ENCODE measurements around the gene MLIP. TPM values are rescaled to one million over a fixed set of nuclear protein-coding genes. Genes with fewer than 3 reads are reported as not detected.
"Not testable (repeated sequence)": the region's sequence is repeated elsewhere in the genome, so short reads cannot be mapped to it uniquely, and the experiment has no call there.

MLIP gene
- total RNA-seq, 2 experiments from 2014 or later, result not detected

DNA sequence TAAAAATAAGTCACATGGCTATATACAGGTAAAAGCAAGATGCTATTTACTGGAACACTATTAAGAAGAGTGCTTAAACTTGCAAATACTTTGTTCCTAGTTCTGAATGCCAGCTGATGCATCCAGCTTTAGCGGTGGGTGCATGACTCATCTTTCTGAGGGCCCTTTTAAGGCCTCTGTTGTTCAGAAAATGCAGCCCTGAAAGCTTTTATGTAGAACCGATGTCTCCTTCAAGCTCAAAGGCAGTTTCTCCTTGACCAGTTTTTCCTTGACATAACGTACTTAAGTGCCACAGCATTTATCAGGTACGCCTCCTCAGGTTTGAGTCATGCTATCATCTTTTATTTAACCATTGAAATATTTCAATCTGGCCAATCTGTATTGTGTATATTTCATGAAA, 82.8 kb downstream of the MLIP start:
- H3K27me3 Mint-ChIP-seq, result no peaks in the 10 kb centered on the region

DNA sequence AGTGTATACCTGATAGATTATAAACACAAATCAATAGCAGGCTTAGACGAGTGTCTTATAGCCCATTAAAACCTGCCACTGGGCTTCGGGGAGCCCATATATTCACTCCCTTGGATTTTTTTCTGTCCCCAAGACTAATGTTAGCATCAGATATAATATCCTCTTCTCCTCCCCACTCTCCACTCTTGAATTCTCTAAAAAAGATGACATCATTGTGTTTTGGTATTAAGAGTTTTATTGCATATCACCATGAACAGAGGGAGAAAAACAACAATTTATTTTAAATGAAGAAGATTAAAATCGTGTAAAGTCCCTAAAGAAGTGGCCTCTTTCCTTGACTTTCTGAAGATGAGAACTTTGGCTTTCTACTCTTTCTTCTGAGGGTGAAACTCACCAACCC, 84.4 kb downstream of the MLIP start:
- Mint-ChIP-seq H3K27ac (no peak overlapping the region), H3K4me1 (ENCODE audit: low read depth) (no peaks in the 10 kb centered on the region), H3K9me3 (no peaks in the 10 kb centered on the region), H3K27me3 (no peaks in the 10 kb centered on the region), H3K4me3 (no peak overlapping the region), H3K36me3 (ENCODE audit: low read depth) (no peaks in the 10 kb centered on the region)
- TF ChIP-seq, protein P1, sequence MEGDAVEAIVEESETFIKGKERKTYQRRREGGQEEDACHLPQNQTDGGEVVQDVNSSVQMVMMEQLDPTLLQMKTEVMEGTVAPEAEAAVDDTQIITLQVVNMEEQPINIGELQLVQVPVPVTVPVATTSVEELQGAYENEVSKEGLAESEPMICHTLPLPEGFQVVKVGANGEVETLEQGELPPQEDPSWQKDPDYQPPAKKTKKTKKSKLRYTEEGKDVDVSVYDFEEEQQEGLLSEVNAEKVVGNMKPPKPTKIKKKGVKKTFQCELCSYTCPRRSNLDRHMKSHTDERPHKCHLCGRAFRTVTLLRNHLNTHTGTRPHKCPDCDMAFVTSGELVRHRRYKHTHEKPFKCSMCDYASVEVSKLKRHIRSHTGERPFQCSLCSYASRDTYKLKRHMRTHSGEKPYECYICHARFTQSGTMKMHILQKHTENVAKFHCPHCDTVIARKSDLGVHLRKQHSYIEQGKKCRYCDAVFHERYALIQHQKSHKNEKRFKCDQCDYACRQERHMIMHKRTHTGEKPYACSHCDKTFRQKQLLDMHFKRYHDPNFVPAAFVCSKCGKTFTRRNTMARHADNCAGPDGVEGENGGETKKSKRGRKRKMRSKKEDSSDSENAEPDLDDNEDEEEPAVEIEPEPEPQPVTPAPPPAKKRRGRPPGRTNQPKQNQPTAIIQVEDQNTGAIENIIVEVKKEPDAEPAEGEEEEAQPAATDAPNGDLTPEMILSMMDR (IDR thresholded peaks at IDR 0.05), result no peak
- DNase-seq, result no peak
- no peak for ATAC-seq
- ChIA-PET POLR2A (no interaction called here), CTCF (no interaction called here)
- intact Hi-C loops (cut with micrococcal nuclease), result no loop called here

More for the DNA sequence above, 82.8 kb downstream of the MLIP start:
- TF ChIP-seq, protein P1 (IDR thresholded peaks at IDR 0.05), result no peak
- H3K4me3 Mint-ChIP-seq, result no peak overlapping the region
- POLR2A ChIA-PET, result no interaction called here
- no peaks in the 10 kb centered on the region for H3K9me3 Mint-ChIP-seq
- CTCF ChIA-PET, result no interaction called here
- ATAC-seq, result no peak
- H3K36me3 Mint-ChIP-seq (ENCODE audit: low read depth), result no peaks in the 10 kb centered on the region
- intact Hi-C loops (cut with micrococcal nuclease), result no loop called here
- no peak for DNase-seq
- H3K27ac Mint-ChIP-seq, result no peak overlapping the region
- no peaks in the 10 kb centered on the region for H3K4me1 Mint-ChIP-seq (ENCODE audit: low read depth)

DNA sequence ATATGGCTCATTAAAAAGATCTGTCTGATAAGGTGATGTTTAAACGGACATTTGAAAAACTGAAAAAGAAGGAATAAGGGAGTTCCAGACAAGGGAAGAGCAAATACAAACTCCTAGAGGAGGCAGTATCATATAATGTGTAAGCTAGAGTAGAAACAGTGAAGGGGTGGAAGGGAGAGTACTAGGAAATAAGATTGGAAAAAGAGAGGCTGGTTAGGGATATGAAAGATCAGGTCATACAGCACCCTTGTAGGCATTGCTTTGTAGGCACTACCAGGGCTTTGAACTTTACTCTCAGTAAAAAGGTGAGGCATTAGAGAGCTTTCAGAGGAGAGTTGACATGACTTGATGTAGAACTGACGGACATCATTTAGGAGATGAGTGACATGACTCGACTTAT, 85.7 kb downstream of the MLIP start:
- no peak overlapping the region for H3K27ac Mint-ChIP-seq
- H3K27me3 Mint-ChIP-seq, result no peaks in the 10 kb centered on the region
- ChIA-PET POLR2A (no interaction called here), CTCF (no interaction called here)
- ATAC-seq (no peak), DNase-seq (no peak)
- intact Hi-C loops (cut with micrococcal nuclease), result no loop called here
- H3K9me3 Mint-ChIP-seq, result no peaks in the 10 kb centered on the region
- no peaks in the 10 kb centered on the region for H3K36me3 Mint-ChIP-seq (ENCODE audit: low read depth)
- H3K4me3 Mint-ChIP-seq, result no peak overlapping the region
- TF ChIP-seq, protein P1 (IDR thresholded peaks at IDR 0.05), result no peak
- H3K4me1 Mint-ChIP-seq (ENCODE audit: low read depth), result no peaks in the 10 kb centered on the region

DNA sequence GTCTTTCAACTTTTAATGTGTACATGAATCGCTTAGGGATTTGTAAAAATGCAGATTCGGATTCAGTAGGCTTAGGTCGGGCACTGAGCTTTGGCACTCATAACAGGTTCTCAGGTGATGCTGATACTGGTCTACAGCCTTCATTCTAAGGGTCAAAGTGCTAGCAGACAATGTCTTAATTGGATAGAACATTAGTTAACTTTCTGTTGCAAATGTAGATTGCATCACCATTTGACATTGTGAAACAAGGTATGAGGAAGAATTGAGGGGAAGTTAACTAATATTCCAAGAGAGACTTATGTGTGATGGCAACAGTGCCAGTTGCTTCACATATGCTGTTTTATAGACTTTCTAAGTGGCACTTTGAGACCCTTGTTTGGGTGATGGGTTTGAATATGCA, 86.9 kb downstream of the MLIP start:
- Mint-ChIP-seq H3K9me3 (no peaks in the 10 kb centered on the region), H3K27ac (no peak overlapping the region), H3K36me3 (ENCODE audit: low read depth) (no peaks in the 10 kb centered on the region), H3K27me3 (no peaks in the 10 kb centered on the region), H3K4me3 (no peak overlapping the region), H3K4me1 (ENCODE audit: low read depth) (no peaks in the 10 kb centered on the region)
- TF ChIP-seq, protein P1 (IDR thresholded peaks at IDR 0.05), result no peak
- ATAC-seq, result no peak
- DNase-seq, result no peak
- CTCF ChIA-PET, result no interaction called here
- POLR2A ChIA-PET, result no interaction called here
- intact Hi-C loops (cut with micrococcal nuclease), result no loop called here

DNA sequence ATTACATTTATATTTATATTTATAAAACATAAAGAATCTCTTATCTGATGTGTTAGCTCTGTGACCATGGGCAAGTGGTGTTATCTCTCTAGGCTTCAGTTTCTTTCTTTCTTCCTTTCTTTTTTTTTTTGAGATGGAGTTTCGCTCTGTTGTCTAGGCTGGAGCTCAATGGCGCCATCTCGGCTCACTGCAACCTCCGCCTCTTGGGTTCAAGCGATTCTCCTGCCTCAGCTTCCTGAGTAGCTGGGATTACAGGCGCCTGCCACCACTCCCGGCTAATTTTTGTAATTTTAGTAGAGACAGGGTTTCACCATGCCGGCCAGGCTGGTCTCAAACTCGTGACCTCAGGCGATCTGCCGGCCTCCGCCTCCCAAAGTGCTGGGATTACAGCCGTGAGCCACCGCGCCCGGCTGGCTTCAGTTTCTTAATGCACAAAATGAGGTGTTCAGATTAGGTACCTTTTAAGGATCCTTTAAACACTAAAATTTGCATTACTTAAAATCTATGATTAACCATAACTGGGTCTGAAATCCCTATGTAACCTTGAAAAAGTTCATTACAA, 92.3 kb downstream of the MLIP start:
- CTCF ChIA-PET; intact Hi-C loops (cut with micrococcal nuclease); POLR2A ChIA-PET; ATAC-seq; H3K36me3 Mint-ChIP-seq (ENCODE audit: low read depth); DNase-seq; H3K27me3 Mint-ChIP-seq; H3K4me1 Mint-ChIP-seq (ENCODE audit: low read depth); H3K9me3 Mint-ChIP-seq; H3K27ac Mint-ChIP-seq; H3K4me3 Mint-ChIP-seq: not testable (repeated sequence)

Data from activated CD8-positive, alpha-beta T cell treated with anti-CD3 and anti-CD28 coated beads for 36 hours (primary cell).